ENCODE measurements around the gene ACTL10. TPM values are rescaled to one million over a fixed set of nuclear protein-coding genes. Genes with fewer than 3 reads are reported as not detected.

The ACTL10 gene
- total RNA-seq, 1 donor from 2014 or later = 1.3 TPM

- peaks cover 26% of the 10 kb centered on the region for H3K4me1 ChIP-seq
- no peaks in the 10 kb centered on the region for H3K36me3 ChIP-seq
- H3K27me3 ChIP-seq = no peaks in the 10 kb centered on the region
- TF ChIP-seq CTCF (IDR thresholded peaks at IDR 0.05) = no peak
- ATAC-seq (no peak), DNase-seq (no peak)
- no peak overlapping the region for H3K27ac ChIP-seq
- H3K4me3 ChIP-seq = no peak overlapping the region
- intact Hi-C loops (cut with DNase I) = no loop called here
- no peaks in the 10 kb centered on the region for H3K9me3 ChIP-seq
These were observed 10.2 kb downstream of the ACTL10 start for GRCh38 chr20:33676652-33677645.

GRCh38 chr20:33677991-33678702 is 11.4 kb downstream of the ACTL10 start:
- no peaks in the 10 kb centered on the region for H3K36me3 ChIP-seq
- no peak for ATAC-seq
- H3K4me1 ChIP-seq = peaks cover 23% of the 10 kb centered on the region
- no peak overlapping the region for H3K27ac ChIP-seq
- intact Hi-C loops (cut with DNase I) = no loop called here
- no peaks in the 10 kb centered on the region for H3K9me3 ChIP-seq
- DNase-seq = no peak
- no peak overlapping the region for H3K4me3 ChIP-seq
- TF ChIP-seq CTCF (IDR thresholded peaks at IDR 0.05) = no peak
- H3K27me3 ChIP-seq = no peaks in the 10 kb centered on the region

GRCh38 chr20:33679758-33680485 is 13.2 kb downstream of the ACTL10 start:
- Histone ChIP-seq H3K9me3 (no peaks in the 10 kb centered on the region), H3K27ac (no peak overlapping the region), H3K36me3 (no peaks in the 10 kb centered on the region), H3K4me3 (no peak overlapping the region), H3K4me1 (peaks cover 14% of the 10 kb centered on the region), H3K27me3 (no peaks in the 10 kb centered on the region)
- DNase-seq (no peak), ATAC-seq (no peak)
- intact Hi-C loops (cut with DNase I) = no loop called here
- TF ChIP-seq CTCF (IDR thresholded peaks at IDR 0.05) = no peak

DNA sequence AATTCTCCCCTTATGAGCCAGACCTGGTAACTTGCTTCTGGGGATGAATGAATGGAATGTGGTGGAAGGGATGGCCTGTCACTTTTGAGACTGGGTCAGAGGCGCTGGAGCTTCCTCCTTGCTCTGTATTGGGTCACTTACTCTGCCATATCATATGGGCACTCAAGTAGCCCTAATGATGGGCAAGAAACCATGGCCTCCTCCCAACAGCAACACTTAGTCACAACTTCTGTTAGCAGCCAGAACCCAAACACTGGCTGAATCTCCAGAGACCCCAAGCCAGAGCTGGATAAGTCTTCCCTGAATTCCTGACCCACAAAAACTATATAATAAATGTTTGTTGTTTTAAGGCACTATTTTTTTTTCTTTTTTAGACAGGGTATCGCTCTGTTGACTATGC is 13.9 kb downstream of the ACTL10 start:
- ATAC-seq (no peak), DNase-seq (no peak)
- Histone ChIP-seq H3K27ac (no peak overlapping the region), H3K4me3 (no peak overlapping the region), H3K9me3 (no peaks in the 10 kb centered on the region), H3K36me3 (no peaks in the 10 kb centered on the region), H3K4me1 (peaks cover 14% of the 10 kb centered on the region), H3K27me3 (no peaks in the 10 kb centered on the region)
- no peak for TF ChIP-seq CTCF (IDR thresholded peaks at IDR 0.05)
- intact Hi-C loops (cut with DNase I) = no loop called here

DNA sequence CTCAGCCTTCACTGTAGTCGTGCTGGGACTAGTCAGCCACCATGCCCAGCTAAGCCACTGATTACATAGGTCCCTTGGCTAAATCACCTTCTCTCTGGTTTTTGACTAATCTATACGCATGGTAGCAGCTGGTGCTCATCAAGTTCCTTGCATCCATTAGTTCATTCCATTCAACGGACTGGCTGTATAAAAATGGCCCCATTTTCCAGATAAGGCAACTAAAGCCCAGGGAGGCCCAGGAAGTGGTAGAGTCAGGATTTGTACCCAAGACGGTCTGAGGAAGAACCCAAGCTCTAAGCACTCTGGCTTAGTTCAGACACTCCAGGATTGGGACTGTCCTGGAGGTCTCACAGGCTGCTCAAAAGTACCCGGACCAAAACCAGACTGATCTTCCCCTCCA is 14.5 kb downstream of the ACTL10 start:
- DNase-seq = no peak
- no peak for ATAC-seq
- Histone ChIP-seq H3K4me1 (peaks cover 9% of the 10 kb centered on the region), H3K4me3 (no peak overlapping the region), H3K9me3 (no peaks in the 10 kb centered on the region), H3K36me3 (no peaks in the 10 kb centered on the region), H3K27me3 (no peaks in the 10 kb centered on the region), H3K27ac (no peak overlapping the region)
- TF ChIP-seq CTCF (IDR thresholded peaks at IDR 0.05) = no peak
- intact Hi-C loops (cut with DNase I) = no loop called here
